Caco-2 (cell line): ENCODE measurements around the gene SETD1B. TPM values are rescaled to one million over a fixed set of nuclear protein-coding genes. Genes with fewer than 3 reads are reported as not detected.
"Not testable (repeated sequence)": the region's sequence is repeated elsewhere in the genome, so short reads cannot be mapped to it uniquely, and the experiment has no call there.

Experiments
- BruUV-seq: library from RNA; stranded (reverse); fragments of 400-500 nt; replicated peaks from 2 replicates; lab custom pipeline; 2021; lab: Mats Ljungman, UMichigan
- CTCF ChIA-PET: fragments of 300-600 bp; sonication (Branson Sonifier 250); formaldehyde crosslinking; loops from one replicate; lab custom pipeline; 2022; ENCODE audit warnings: antibody characterized with exemption; lab: Charles Lee
- POLR2A ChIA-PET: fragments of 300-600 bp; sonication (Branson Sonifier 250); formaldehyde crosslinking; loops from one replicate; lab custom pipeline; 2022; ENCODE audit warnings: antibody characterized with exemption; lab: Charles Lee
- DNase-seq, 2 experiments: peaks; one replicate each; pipeline versions ENCODE4 v3.0.0 to v3.0.0-alpha.2; 2020 to 2022
- H3K27me3 ChIP-seq: replicated peaks from 2 replicates; pipeline ENCODE4 v1.6.0; 2011; ENCODE audit warnings: low read length; ENCODE audit not compliant: control insufficient read depth, insufficient read depth
- H3K36me3 ChIP-seq: 2 replicates; pipeline ENCODE4 v1.5.1; 2011; ENCODE audit warnings: low read length; ENCODE audit not compliant: control insufficient read depth, insufficient read depth
- H3K4me1 ChIP-seq: fragments of 250-450 bp; sonication (Bioruptor Pico); 2 replicates; pipeline ENCODE4 v1.5.1; 2020; ENCODE audit warnings: mild to moderate bottlenecking
- H3K4me3 ChIP-seq: 2 replicates; pipeline ENCODE4 v1.5.1; 2011; ENCODE audit warnings: low read depth, mild to moderate bottlenecking, control low read depth, low read length
- H3K9me3 ChIP-seq: fragments of 250-450 bp; sonication (Bioruptor Pico); 2 replicates; pipeline ENCODE4 v1.5.1; 2020; ENCODE audit warnings: mild to moderate bottlenecking, moderate library complexity
- H3K27ac Mint-ChIP-seq: one replicate; pipeline ENCODE4 v1.8.0; 2022; ENCODE audit warnings: mixed read lengths; ENCODE audit not compliant: unreplicated experiment
- H3K27me3 Mint-ChIP-seq: one replicate; pipeline ENCODE4 v1.8.0; 2022; ENCODE audit warnings: mixed read lengths; ENCODE audit not compliant: insufficient read depth, unreplicated experiment
- H3K36me3 Mint-ChIP-seq: one replicate; pipeline ENCODE4 v1.8.0; 2022; ENCODE audit warnings: mild to moderate bottlenecking, mixed read lengths; ENCODE audit not compliant: insufficient read depth, unreplicated experiment
- H3K4me1 Mint-ChIP-seq: one replicate; pipeline ENCODE4 v1.8.0; 2022; ENCODE audit warnings: low read depth, mixed read lengths; ENCODE audit not compliant: unreplicated experiment
- H3K4me3 Mint-ChIP-seq: one replicate; pipeline ENCODE4 v1.8.0; 2022; ENCODE audit warnings: mild to moderate bottlenecking, moderate library complexity, mixed read lengths; ENCODE audit not compliant: unreplicated experiment
- H3K9me3 Mint-ChIP-seq: one replicate; pipeline ENCODE4 v1.8.0; 2022; ENCODE audit warnings: mixed read lengths; ENCODE audit not compliant: unreplicated experiment
- CTCF ChIP-seq, 2 experiments: fragments of 200-600 bp in 1 of 2; IDR thresholded peaks; 1 replicate in 1 of 2; 2 replicates in 1 of 2; pipeline versions ENCODE4 v1.5.1 to v1.8.0; 2011 to 2022; ENCODE audit warnings: antibody characterized with exemption in 1 of 2, control low read depth in 1 of 2, inconsistent platforms in 1 of 2, low read depth in 1 of 2, low read length in 1 of 2, mild to moderate bottlenecking in 1 of 2, moderate library complexity in 1 of 2; ENCODE audit not compliant: insufficient read depth in 1 of 2, severe bottlenecking in 1 of 2, unreplicated experiment in 1 of 2
- intact Hi-C: fragments of 100-400 bp; cut with micrococcal nuclease; formaldehyde crosslinking; loops from one replicate; pipeline ENCODE4 v1.10.0; 2022; ENCODE audit not compliant: unreplicated experiment
- total RNA-seq: library from RNA; stranded (reverse); gene quantifications from 2 replicates; pipeline ENCODE4 v1.2.3, GENCODE V29; 2022

The SETD1B gene
- total RNA-seq, 1 experiment from 2014 or later = 16.8 TPM

GRCh38 chr12:121860257-121860656, 56.4 kb downstream of the SETD1B start:
- peaks cover 18% of the 10 kb centered on the region for H3K4me1 ChIP-seq
- intact Hi-C loops = no loop called here
- H3K4me1 Mint-ChIP-seq = no peaks in the 10 kb centered on the region
- ChIA-PET POLR2A (no interaction called here), CTCF (interaction anchor here (1.1 kb wide), 1 partner anchor 66 kb away, joined by 4 read pairs; no protein-coding TSS in a partner anchor)
- H3K27me3 Mint-ChIP-seq = no peaks in the 10 kb centered on the region
- no peak overlapping the region for H3K4me3 Mint-ChIP-seq
- H3K9me3 Mint-ChIP-seq = no peaks in the 10 kb centered on the region
- H3K9me3 ChIP-seq = no peaks in the 10 kb centered on the region
- no peaks in the 10 kb centered on the region for H3K27me3 ChIP-seq
- TF ChIP-seq CTCF (IDR thresholded peaks at IDR 0.05; ENCODE audit: insufficient read depth in 1 of 2, low read depth in 1 of 2, low read length in 1 of 2, severe bottlenecking in 1 of 2, unreplicated experiment in 1 of 2) = no peak
- BruUV-seq = no TSS peak
- H3K27ac Mint-ChIP-seq = no peak overlapping the region
- H3K36me3 ChIP-seq = no peaks in the 10 kb centered on the region
- H3K36me3 Mint-ChIP-seq = no peaks in the 10 kb centered on the region
- H3K4me3 ChIP-seq = no peak overlapping the region
- DNase-seq = no peak

- intact Hi-C loops, H3K9me3 Mint-ChIP-seq, BruUV-seq, H3K36me3 ChIP-seq, DNase-seq, H3K4me3 Mint-ChIP-seq, H3K27ac Mint-ChIP-seq, POLR2A ChIA-PET, H3K9me3 ChIP-seq, H3K36me3 Mint-ChIP-seq, H3K27me3 ChIP-seq, H3K27me3 Mint-ChIP-seq, H3K4me3 ChIP-seq, H3K4me1 Mint-ChIP-seq: not testable (repeated sequence)
- CTCF ChIA-PET = interaction anchor here (1.1 kb wide), 1 partner anchor 66 kb away, joined by 4 read pairs; no protein-coding TSS in a partner anchor
- peaks cover 18% of the 10 kb centered on the region for H3K4me1 ChIP-seq
These were observed 56.9 kb downstream of the SETD1B start for GRCh38 chr12:121860699-121861098.

DNA sequence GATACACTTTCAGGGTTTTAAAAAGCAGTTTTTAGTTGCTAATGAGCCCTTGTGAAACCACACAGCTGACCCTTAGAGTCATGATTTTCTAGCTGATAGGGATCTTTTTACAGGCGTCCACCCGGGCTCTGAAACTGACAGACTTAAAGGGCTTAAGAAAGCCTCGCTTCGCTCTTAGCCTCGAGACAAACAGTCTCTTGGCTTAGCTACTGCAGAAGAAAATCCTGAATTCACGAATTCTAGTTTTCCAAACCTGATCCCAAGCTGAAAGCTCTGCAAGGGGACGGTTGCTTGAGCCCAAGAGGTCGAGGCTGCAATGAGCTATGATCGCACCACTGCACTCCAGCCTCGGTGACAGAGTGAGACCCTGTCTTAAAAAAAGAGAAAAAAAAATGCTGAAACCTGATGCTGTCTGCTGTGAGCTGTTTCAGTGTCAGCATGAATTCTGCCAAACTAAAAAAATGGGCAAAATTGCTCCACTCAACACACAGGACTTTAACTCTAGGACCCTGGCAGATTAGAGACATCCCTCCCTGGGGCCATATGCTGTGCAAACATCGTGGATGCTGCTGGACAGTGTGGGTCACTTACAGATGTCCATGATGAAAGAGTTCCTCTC, 57.9 kb downstream of the SETD1B start:
- no peak for DNase-seq
- Histone ChIP-seq H3K27me3 (no peaks in the 10 kb centered on the region), H3K4me3 (no peak overlapping the region), H3K4me1 (peaks cover 18% of the 10 kb centered on the region), H3K36me3 (no peaks in the 10 kb centered on the region), H3K9me3 (no peaks in the 10 kb centered on the region)
- no TSS peak for BruUV-seq
- Mint-ChIP-seq H3K9me3 (no peaks in the 10 kb centered on the region), H3K27me3 (no peaks in the 10 kb centered on the region), H3K27ac (no peak overlapping the region), H3K4me3 (no peak overlapping the region), H3K36me3 (no peaks in the 10 kb centered on the region), H3K4me1 (no peaks in the 10 kb centered on the region)
- no peak for TF ChIP-seq CTCF (IDR thresholded peaks at IDR 0.05; ENCODE audit: insufficient read depth in 1 of 2, low read depth in 1 of 2, low read length in 1 of 2, severe bottlenecking in 1 of 2, unreplicated experiment in 1 of 2)
- ChIA-PET CTCF (interaction anchor here (1.1 kb wide), 2 partner anchors 23 to 67 kb away, joined by 4 to 8 read pairs; partner anchors contain the start of gene RHOF), POLR2A (interaction anchor here (1.0 kb wide), 1 partner anchor 58 kb away, joined by 9 read pairs; the partner anchor contains the start of gene SETD1B)
- intact Hi-C loops = no loop called here
